Activated CD8-positive, alpha-beta memory T cell treated with anti-CD3 and anti-CD28 coated beads for 48 hours (primary cell): ENCODE results near the gene TMEM30B.
"Not testable (repeated sequence)": the region's sequence is repeated elsewhere in the genome, so short reads cannot be mapped to it uniquely, and the experiment has no call there.

Experiments
- DNase-seq, 3 experiments: peaks; one replicate each; pipeline ENCODE4 v3.0.0-alpha.2; 2020; ENCODE audit warnings: low read depth in 2 of 3, low spot score in 2 of 3

The TMEM30B gene, protein sequence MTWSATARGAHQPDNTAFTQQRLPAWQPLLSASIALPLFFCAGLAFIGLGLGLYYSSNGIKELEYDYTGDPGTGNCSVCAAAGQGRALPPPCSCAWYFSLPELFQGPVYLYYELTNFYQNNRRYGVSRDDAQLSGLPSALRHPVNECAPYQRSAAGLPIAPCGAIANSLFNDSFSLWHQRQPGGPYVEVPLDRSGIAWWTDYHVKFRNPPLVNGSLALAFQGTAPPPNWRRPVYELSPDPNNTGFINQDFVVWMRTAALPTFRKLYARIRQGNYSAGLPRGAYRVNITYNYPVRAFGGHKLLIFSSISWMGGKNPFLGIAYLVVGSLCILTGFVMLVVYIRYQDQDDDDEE

DNA sequence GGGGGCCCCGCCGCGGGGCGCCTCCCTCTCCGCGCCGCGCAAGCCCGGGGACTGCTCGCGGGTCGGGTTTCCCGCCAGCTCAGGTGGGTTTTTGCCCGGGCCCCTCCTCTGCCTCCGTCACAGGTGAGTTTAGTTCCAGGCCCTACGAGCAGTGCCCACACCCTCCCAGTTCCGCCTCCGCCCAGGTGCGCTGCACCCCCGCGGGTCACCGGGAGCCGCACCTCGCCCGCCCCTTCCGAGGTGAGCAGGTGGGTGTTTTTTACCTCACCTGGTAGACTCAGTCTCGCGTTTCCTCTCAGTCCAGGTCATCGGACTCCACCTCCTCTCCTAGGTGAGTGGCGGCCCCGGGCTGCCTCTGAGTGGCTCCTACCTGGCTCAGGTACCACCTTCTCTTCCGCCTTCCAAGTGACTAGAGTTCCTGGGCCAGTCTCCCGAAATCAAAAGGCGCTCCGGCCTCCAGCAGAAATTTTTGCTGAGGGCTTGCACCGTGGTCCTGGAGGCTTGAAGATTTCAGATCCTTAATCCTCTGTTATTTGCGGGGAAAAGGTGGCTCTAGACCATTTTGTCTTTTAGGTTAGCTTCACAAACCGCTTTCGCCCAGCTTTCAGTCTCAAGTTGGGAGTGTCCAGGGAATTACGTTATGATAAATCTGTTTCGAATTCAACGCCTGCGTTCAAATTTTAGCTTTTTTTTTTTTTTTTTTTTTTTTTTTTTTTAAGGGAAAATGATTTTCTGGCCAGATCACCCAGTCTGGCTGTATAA is at the start of gene TMEM30B:
Gene TMEM30B, minus strand, starts transcription at position 153 of the 762 bp plus-strand sequence. CDS start 191 bp downstream, outside the sequence.
- DNase-seq: no peak

DNA sequence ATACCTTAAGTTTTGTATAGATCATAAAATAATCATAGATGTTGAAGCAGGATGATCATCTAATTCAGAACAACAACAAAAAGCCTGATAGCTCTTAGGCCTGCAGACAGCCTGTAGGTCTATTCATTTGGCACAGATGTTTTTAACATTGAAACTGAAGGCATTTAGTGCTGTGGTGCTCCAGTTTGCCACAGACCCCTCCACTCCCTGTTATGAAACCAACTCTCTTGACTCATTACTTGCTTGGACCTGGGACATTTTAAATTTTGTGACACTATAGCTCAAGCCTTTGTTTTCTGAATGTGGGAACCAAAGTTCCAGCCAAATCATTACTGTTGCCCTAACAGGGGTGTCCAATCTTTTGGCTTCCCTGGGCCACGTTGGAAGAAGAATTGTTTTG is 49.4 kb upstream of the TMEM30B start:
- no peak for DNase-seq

DNA sequence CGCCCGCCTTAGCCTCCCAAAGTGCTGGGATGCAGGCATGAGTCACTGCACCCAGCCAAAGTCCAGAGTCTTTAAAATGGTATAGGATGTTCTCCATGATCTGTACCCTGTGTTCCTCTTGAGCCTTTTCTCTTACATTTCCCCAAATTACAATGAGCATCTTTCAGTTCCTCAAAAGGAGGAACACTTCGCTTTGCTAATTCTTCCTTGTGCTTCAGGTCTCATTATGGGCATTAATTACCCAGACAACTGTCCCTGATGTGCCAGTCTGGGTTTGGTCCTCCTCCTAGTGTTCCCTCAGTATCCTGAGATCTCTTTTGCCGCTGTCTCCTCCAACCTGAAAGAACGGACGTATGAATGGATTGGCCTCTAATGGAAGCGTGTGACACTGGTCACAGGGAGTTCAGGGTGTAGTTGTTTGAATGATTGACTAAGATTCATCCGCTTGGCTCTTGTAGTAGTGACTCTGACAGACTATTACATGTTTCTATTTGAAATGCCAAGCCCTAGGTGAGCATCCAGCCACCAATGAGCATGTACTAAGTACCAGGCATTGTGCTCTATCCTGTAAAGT is 48.4 kb upstream of the TMEM30B start:
- no peak for DNase-seq

DNA sequence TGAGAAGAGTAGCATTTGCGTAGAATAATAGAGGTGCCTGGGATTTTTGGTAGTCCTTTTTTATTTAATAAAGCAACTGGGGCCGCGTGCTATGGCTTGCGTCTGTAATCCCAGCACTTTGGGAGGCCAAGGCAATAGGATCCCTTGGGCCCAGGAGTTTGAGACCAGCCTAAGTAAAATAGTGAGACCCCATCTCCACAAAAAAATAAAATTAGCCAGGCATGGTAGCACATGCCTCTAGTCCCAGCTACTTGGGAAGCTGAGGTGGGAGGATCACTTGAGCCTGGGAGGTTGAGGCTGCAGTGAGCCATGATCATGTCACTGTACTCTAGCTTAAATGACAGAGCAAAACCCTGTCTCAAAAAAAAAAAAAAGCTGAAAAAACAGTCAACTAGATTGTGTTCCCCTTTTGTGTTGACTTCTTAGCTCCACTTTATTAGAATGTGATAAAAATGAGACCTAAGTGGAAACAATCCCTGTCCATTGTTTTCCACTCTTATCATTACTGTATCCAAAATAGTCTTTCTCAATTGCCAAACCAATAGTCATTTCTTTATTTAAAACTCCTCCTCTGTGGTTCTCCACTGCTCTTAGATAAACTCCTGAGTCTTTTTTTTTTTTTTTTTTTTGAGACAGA is 47.6 kb upstream of the TMEM30B start:
- no peak for DNase-seq

DNA sequence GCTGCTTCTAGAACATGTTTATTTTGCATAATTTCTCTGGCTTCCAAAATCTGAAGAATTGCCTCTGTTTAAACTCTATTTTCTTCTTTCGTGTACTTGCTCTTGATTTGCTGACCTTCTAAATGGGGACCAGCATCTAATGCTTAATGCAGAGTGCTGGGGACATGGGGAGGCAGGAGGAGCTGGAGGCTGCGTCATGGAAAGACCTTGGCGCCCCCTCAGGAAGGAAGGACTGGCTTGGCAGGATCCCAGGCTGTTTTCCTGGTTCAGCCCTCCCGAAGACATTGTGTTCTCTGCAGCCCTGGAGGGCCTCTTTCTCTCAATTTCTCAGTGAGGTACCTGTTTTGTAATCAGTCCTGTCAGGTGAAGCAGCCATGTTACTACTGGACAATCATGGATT is 45.7 kb upstream of the TMEM30B start:
- no peak for DNase-seq

DNA sequence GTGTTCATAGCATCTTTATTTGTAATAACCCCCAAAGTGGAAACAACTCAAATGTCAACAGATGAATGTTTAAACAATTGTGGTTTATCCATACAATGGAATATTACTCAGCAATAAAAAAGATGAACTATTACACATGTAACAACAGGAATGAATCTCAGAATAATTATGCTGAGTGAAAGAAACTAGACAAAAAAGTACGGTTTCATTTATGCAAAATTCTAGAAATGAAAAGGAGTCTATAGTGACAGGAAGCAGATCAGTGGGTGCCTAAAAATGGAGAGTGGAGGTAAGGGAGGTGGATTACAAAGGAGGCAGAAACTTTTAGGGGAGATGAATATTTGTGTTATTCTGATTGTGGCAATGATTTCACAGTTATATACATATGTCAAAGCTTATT is 45.0 kb upstream of the TMEM30B start:
- no peak for DNase-seq

DNA sequence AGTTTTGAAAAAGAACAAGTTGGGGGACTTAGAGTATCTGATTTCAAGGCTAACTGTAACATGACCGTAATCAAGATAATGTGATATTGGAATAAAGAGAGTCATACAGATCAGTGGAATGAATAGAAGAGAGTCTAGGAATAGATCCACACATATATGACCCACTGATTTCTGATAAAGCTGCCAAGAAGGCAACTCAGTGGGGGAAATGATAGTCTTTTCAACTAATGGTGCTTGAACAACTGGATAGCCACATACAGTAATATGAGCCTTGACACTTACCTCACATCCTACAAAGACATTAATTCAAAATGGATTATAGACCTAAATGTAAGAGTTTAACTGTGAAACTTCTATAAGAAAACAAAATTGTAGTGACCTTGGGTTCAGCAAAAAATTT is 44.0 kb upstream of the TMEM30B start:
- DNase-seq: no peak

DNA sequence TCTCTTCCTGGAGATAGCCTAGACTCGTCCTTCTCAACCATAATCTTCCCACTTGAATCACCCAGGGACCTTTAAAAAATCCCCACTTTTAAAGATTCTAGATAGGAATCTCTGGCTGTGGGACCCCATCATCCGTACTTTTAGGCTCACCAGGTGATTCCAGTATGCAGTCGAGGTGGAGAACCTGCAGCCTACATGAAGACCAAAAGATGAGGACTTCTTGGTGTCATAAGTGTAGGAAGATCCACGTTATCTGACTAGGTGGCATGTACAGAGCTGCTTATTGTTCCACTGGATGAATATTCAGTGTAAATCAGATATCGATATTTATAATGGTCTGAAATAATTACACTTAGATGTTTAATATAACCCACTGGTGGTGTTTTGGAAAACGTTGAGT is 42.8 kb upstream of the TMEM30B start:
- no peak for DNase-seq

DNA sequence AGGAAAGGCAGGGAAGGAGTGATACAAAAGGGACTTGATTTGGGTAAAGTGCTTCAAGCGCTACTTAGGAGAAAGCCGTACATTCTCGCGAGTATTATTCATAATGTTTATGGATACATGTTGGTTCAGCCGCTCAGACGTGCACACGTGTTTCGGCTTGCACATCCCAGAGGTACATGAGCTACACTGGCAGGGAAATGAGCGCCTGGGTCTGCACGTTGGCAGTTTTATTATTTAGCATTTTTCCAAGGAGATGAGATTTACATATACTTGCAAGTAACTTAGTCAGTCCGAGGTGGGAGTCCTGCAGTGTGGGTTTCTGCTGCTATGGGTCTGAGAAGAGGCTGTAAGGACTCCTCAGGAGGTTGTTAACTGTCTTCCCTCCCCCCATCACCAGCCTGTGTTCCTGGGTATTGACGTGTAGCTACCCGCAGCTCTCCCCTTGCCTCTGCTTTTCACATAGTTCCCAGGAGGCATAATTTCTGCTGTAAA is 41.7 kb upstream of the TMEM30B start:
- no peak for DNase-seq

DNA sequence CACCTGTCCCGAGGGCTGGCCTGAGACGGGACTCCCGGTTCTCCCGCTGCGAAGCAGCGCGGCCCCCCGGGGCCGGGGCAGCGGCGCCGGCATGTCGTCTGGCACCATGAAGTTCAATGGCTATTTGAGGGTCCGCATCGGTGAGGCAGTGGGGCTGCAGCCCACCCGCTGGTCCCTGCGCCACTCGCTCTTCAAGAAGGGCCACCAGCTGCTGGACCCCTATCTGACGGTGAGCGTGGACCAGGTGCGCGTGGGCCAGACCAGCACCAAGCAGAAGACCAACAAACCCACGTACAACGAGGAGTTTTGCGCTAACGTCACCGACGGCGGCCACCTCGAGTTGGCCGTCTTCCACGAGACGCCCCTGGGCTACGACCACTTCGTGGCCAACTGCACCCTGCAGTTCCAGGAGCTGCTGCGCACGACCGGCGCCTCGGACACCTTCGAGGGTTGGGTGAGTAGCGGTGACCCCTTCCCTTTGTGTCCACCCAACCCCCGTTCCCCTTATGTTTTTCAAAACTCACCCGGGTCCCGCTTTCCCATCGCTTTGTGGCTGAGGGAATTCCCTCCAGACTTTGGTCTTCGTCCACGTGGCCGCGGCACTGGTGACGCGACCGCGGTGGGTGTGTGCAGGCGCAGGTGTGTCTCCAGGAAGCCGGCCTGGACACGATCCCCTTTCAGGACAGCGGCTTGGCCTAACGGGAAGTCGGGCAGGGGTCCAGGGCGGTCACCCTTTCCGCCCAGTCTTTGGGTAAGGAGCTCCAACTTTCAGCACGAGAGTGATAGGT is 41.1 kb upstream of the TMEM30B start:
- DNase-seq: no peak

DNA sequence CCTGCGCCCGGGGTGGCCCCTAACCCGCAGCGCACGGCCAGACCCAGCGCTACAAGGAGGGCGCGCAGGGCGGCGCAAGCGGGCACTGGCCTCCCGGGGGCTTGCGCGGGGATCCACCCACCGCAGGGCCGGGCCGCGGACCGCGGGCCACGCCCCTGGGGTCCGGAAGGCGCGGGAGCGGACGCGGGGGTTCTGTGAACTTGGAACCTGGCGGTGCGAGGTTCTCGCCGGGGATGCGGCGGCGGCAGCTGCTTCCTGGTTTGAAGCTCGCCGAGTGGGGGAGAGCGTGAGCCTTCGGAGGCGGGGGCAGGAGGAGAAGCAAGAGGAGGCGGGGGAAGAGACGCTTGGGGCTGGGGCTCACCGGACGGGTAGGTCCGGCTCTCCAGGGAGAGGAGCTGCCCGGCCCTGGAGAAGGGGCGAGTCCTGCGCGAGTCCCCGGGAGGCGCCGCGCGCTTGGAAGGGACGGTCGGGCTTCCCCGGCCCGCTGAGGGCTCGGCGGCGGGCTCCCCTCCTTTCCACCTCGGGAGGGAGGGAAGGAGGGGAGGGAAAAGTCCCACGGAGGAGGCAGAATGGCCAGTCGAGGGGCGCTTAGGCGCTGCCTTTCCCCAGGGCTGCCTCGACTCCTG is 40.4 kb upstream of the TMEM30B start, which contains the start of gene PRKCH:
Gene PRKCH, plus strand, starts transcription at position 195 of the 626 bp plus-strand sequence. CDS start 523 bp downstream, outside the sequence.
- peak in 1 of 3 experiments; percentile 66 for DNase-seq

DNA sequence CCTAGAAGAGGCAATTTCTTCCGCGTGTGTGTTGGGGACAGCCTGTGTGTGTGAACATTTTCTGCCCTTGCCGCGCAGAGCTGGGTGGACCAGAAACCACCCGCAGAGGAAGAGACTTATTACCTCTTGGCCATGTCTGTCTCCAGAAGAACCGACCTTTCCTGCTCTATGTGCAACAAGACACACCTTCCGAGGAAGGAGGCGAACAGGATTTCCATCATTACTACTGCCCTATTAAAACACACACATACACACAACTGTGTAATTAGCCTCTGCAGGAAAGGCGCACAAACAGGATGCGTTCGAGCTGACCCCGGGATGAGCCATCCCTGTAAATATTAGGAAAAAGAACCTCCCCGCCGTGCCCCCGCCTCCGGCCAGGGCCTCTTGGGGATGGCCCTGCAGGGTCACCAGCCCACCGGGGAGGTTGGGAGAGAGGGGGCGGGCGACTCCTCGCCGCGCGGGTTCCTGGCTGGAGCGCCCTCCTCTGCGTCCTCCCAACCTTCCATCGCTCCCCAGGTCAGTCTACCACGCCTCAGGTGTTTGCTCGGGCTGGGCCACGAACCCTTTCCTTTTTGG is 39.8 kb upstream of the TMEM30B start:
- DNase-seq: no peak

DNA sequence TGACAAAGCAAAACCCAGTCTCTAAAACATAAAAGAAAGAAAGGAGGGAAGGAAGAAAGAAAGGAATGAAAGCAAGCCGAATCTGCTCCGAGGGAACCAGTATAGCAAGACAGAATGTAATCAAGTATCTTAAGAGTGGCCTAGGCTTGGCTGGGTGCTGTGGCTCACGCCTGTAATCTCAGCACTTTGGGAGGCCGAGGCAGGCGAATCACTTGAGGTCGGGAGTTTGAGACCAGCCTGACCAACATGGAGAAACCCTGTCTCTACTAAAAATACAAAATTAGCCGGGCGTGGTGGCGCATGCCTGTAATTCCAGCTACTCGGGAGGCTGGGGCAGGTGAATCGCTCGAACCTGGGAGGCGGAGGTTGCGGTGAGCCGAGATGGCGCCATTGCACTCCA is 39.0 kb upstream of the TMEM30B start:
- not testable (repeated sequence) for DNase-seq

DNA sequence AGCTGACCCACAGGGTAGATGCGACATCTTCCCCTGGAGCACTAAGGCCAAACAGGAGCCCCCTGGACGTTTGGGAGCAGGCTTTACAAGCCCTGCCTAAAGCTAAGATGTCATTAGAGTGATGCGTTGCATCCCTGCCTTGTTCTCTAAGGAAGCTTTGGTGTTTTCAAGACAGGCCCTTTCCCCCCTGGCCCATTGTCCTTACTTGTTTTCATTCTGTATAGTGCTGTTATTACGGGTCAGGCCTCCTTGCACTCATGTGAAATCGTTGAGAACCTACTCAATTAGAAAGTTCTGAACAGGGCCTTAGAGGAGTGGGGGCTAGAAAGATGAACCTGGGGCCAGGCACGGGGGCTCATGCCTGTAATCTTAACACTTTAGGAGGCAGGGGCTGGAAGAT is 38.6 kb upstream of the TMEM30B start:
- DNase-seq: no peak

DNA sequence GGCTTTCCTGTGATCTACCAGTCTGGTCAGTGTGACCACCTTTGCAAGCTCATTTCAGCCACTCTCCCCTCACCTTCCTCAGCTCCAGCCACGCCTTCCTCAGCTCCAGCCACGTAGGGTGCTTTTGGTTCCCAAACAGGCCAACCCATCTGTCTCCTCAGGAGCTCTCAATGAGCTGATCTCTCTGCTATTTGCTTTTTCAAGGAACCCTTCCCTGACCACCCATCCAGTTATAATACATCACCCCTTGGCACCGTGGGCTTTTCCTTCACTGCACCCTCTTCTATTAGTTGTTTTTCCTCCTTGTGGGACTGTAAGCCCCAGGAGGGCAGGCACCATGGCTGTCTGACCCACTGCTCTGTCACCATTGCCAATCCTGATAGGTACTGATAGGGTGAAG is 37.9 kb upstream of the TMEM30B start:
- no peak for DNase-seq

DNA sequence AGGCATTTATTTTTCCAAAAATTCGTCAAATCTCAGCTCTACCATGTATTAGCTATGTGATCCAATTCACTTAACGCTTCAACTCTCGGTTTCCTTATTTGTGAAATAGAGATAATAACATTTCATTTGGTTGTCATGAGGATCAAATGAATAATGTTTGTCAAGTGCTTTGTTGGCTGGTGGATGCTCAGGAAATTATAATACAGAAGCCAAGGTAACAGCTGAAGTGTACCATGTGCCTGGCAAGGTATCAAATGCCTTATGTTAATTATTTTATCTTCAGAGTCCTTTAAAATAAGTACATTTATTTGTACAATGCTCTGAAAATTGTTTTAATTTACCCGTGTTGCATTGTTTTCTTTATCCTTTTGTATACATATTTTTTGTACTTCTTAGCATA is 34.2 kb upstream of the TMEM30B start:
- DNase-seq: no peak

DNA sequence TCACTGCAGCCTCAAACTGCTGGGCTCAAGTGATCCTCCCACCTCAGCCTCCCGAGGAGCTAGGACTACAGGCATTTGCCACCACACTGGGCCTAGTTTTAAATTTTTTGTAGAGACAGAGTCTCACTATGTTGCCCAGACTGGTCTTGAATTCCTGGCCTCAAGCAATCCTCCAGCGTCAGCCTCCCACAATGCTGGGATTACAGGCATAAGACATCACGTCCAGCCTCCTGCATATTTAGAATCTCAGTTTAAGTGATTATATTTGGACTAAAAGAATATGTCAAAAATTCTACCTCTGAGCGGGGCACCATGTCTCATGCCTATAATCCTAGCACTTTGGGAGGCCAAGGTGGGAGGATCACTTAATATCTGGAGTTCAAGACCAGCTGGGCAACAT is 27.6 kb upstream of the TMEM30B start:
- not testable (repeated sequence) for DNase-seq

DNA sequence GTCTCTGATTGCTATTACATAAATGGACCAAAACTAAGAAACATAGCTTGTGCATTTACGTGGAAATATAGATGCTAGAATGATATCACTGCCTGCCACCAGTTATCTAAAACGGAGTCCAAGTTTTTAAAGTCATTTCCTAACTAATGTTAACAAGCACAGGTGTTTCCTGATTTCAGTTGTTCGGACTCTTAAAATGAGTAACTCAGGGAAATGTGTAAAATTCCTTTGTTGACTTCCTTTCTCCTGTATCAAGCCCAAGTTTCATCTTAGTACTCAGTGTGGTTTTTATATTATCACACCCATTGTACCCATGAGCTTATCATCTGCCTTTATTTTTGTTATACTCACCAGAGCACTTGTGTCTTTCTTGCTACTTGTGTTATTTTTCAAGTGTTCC is 27.1 kb upstream of the TMEM30B start:
- DNase-seq: no peak

DNA sequence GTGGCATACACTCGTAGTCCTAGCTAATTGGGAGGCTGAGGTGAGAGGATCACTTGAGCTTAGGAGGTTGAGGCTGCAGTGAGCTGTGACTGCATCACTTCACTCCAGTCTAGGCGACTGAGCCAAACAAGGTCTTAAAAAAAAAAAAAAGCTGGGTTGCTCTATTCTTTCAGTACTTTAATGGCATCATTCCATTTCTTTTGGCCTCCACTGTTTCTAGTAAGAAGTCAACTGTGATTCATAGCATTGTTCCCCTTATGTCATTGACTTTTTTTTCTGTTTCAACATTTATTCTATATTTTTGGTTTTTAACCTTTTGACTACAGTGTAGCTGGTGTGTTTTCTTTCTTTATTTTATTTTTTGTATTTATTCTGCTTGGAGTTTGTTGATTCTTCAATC is 23.6 kb upstream of the TMEM30B start:
- no peak for DNase-seq

DNA sequence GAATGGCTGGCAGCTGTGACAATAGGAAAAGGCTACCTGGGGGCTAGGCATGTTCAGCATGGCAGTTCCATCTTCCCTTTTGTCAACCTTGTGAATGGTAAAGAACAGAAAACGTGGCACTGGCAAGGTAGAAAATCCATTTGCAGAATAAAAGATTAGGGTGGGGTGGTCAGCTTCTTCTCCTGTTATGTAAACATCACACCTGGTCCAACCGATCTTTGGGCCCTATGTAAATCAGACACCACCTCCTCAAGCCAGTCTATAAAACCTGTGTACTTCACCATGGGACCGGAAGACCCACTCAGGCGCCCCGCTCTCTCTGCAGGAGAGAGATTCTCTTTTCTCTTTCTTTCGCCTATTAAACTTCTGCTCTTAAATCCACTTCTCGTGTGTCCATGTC is 19.6 kb upstream of the TMEM30B start:
- DNase-seq: no peak
